IMR-90 (cell line): ENCODE measurements around the gene NAA10. TPM values are rescaled to one million over a fixed set of nuclear protein-coding genes. Genes with fewer than 3 reads are reported as not detected.

Experiments used
- ATAC-seq: fragments of 200-7000 bp; cut with Tn5 transposase; 2 replicates; pipeline ENCODE4 v1.9.1; 2020; ENCODE audit warnings: low read depth, mild to moderate bottlenecking, moderate library complexity
- BruUV-seq: library from RNA; stranded (reverse); fragments of 400-500 nt; replicated peaks from 2 replicates; lab custom pipeline; 2021; lab: Mats Ljungman, UMichigan
- CTCF ChIA-PET: fragments of 300-600 bp; formaldehyde crosslinking; extraction: SDS; loops from one replicate; lab custom pipeline; 2021; ENCODE audit warnings: antibody characterized with exemption; lab: Yijun Ruan, JAX
- POLR2A ChIA-PET: fragments of 300-600 bp; sonication (Branson Sonifier 250); formaldehyde crosslinking; loops from one replicate; lab custom pipeline; 2022; ENCODE audit warnings: antibody characterized with exemption; ENCODE audit not compliant: unreplicated experiment; lab: Charles Lee
- DNase-seq: peaks from one replicate; pipeline ENCODE4 v3.0.0; 2013
- H2AFZ ChIP-seq: replicated peaks from 2 replicates; pipeline ENCODE3; 2013; ENCODE audit warnings: low read length, mild to moderate bottlenecking; ENCODE audit not compliant: poor library complexity
- H2AK5ac ChIP-seq: 2 replicates; pipeline ENCODE4 v1.6.1; 2013; ENCODE audit warnings: low read depth, low read length, inconsistent platforms
- H2AK9ac ChIP-seq: replicated peaks from 2 replicates; pipeline ENCODE3; 2013; ENCODE audit warnings: mild to moderate bottlenecking, low read depth, low read length, moderate library complexity; ENCODE audit not compliant: poor library complexity
- H2BK120ac ChIP-seq: 2 replicates; pipeline ENCODE4 v1.6.1; 2013; ENCODE audit warnings: low read depth, low read length, inconsistent platforms
- H2BK15ac ChIP-seq: 3 replicates; pipeline ENCODE4 v1.6.1; 2013; ENCODE audit warnings: low read depth, low read length, inconsistent platforms
- H2BK20ac ChIP-seq: 2 replicates; pipeline ENCODE4 v1.6.1; 2013; ENCODE audit warnings: low read depth, mild to moderate bottlenecking, inconsistent platforms, low read length, moderate library complexity
- H2BK5ac ChIP-seq: 2 replicates; pipeline ENCODE4 v1.6.1; 2013; ENCODE audit warnings: mild to moderate bottlenecking, low read depth, low read length, inconsistent platforms; ENCODE audit not compliant: poor library complexity, severe bottlenecking
- H3K14ac ChIP-seq: replicated peaks from 2 replicates; pipeline ENCODE4 v1.6.1; 2013; ENCODE audit warnings: low read depth, low read length, inconsistent platforms
- H3K18ac ChIP-seq: 2 replicates; pipeline ENCODE4 v1.6.1; 2013; ENCODE audit warnings: low read depth, low read length, control low read depth
- H3K23ac ChIP-seq: 2 replicates; pipeline ENCODE4 v1.6.1; 2013; ENCODE audit warnings: low read depth, low read length, inconsistent platforms
- H3K27ac ChIP-seq: 2 replicates; pipeline ENCODE4 v1.5.1; 2013; ENCODE audit warnings: mild to moderate bottlenecking, control low read depth, low read length; ENCODE audit not compliant: insufficient read depth
- H3K27me3 ChIP-seq: 2 replicates; pipeline ENCODE4 v1.6.1; 2013; ENCODE audit warnings: low read length; ENCODE audit not compliant: control insufficient read depth, insufficient read depth
- H3K36me3 ChIP-seq: 2 replicates; pipeline ENCODE4 v1.6.1; 2013; ENCODE audit warnings: low read length, mixed read lengths; ENCODE audit not compliant: control insufficient read depth, insufficient read depth
- H3K4ac ChIP-seq: 2 replicates; pipeline ENCODE4 v1.6.1; 2013; ENCODE audit warnings: low read depth, low read length, inconsistent platforms
- H3K4me1 ChIP-seq: 2 replicates; pipeline ENCODE4 v1.6.1; 2013; ENCODE audit warnings: low read length, mixed read lengths; ENCODE audit not compliant: control insufficient read depth, insufficient read depth
- H3K4me2 ChIP-seq: 2 replicates; pipeline ENCODE4 v1.6.1; 2013; ENCODE audit warnings: low read depth, mild to moderate bottlenecking, control low read depth, low read length, moderate library complexity
- H3K4me3 ChIP-seq: 2 replicates; pipeline ENCODE4 v1.5.1; 2013; ENCODE audit warnings: low read depth, mild to moderate bottlenecking, control low read depth, low read length, moderate library complexity; ENCODE audit not compliant: insufficient read depth
- H3K56ac ChIP-seq: 2 replicates; pipeline ENCODE4 v1.6.1; 2013; ENCODE audit warnings: low read length, inconsistent platforms; ENCODE audit not compliant: insufficient read depth; ENCODE audit errors: extremely low read depth
- H3K79me1 ChIP-seq, 2 experiments: 2 replicates each; pipeline ENCODE4 v1.6.1; 2013; ENCODE audit warnings: low read length in 2 of 2, inconsistent platforms in 1 of 2, low read depth in 1 of 2
- H3K9ac ChIP-seq: 2 replicates; pipeline ENCODE4 v1.6.1; 2013; ENCODE audit warnings: low read depth, low read length, control low read depth
- H3K9me1 ChIP-seq: 2 replicates; pipeline ENCODE4 v1.6.1; 2013; ENCODE audit warnings: low read length, inconsistent platforms; ENCODE audit not compliant: insufficient read depth
- H3K9me3 ChIP-seq: 2 replicates; pipeline ENCODE4 v1.6.1; 2013; ENCODE audit warnings: low read length; ENCODE audit not compliant: control insufficient read depth, insufficient read depth
- H4K20me1 ChIP-seq: 2 replicates; pipeline ENCODE4 v1.6.1; 2013; ENCODE audit warnings: low read length, inconsistent platforms; ENCODE audit not compliant: insufficient read depth
- H4K5ac ChIP-seq: 2 replicates; pipeline ENCODE4 v1.6.1; 2013; ENCODE audit warnings: mild to moderate bottlenecking, low read depth, low read length, control low read depth
- H4K8ac ChIP-seq, 2 experiments: 2 replicates each; pipeline ENCODE4 v1.6.1; 2013; ENCODE audit warnings: low read depth in 2 of 2, low read length in 2 of 2, control low read depth in 1 of 2, inconsistent platforms in 1 of 2
- H4K91ac ChIP-seq: 2 replicates; pipeline ENCODE4 v1.6.1; 2013; ENCODE audit warnings: low read depth, low read length, inconsistent platforms; ENCODE audit not compliant: insufficient read depth
- CEBPB ChIP-seq: IDR thresholded peaks from 2 replicates; pipeline ENCODE4 v1.6.1; 2012; ENCODE audit warnings: low read depth, low read length, improper control_type of control experiment
- CHD1 ChIP-seq: IDR thresholded peaks from 2 replicates; pipeline ENCODE4 v1.6.1; 2012; ENCODE audit warnings: low read depth, low read length, improper control_type of control experiment
- FOS ChIP-seq: fragments of 150-350 bp; IDR thresholded peaks from 2 replicates; pipeline ENCODE4 v1.6.1; 2016; ENCODE audit warnings: low read depth, low read length
- MAFK ChIP-seq: IDR thresholded peaks from 2 replicates; pipeline ENCODE4 v1.6.1; 2012; ENCODE audit warnings: low read depth, low read length, improper control_type of control experiment
- RCOR1 ChIP-seq: IDR thresholded peaks from 2 replicates; pipeline ENCODE4 v1.6.1; 2012; ENCODE audit warnings: mild to moderate bottlenecking, low read length, improper control_type of control experiment; ENCODE audit not compliant: insufficient replicate concordance
- WGBS, 2 experiments: methylation state at CpG; one replicate each; pipeline versions ENCODE4 v1.1.5 to v1.1.7; 2013; ENCODE audit warnings: missing lambda C conversion rate in 2 of 2; ENCODE audit not compliant: insufficient read length in 1 of 2; ENCODE audit errors: extremely low coverage in 2 of 2; 5-methylcytosine and 5-hydroxymethylcytosine counted together
- dilution Hi-C: fragments of 300-500 bp; cut with HindIII; formaldehyde crosslinking; loops from one replicate; pipeline ENCODE4 v1.14.3; 2018; ENCODE audit warnings: low sequenced_read_pairs; ENCODE audit not compliant: unreplicated experiment
- in situ Hi-C: fragments of 300-500 bp; cut with MboI; formaldehyde crosslinking; loops from 3 replicates; pipeline ENCODE4 v1.14.3; 2019; ENCODE audit warnings: low sequenced_read_pairs, inconsistent platforms, mixed read lengths
- intact Hi-C: fragments of 100-400 bp; cut with micrococcal nuclease; formaldehyde crosslinking; loops from 2 replicates; pipeline ENCODE4 v1.10.0; 2022
- polyA plus RNA-seq, 3 experiments: library from polyadenylated mRNA; depleted of rRNA; stranded (reverse); fragments of >200 nt; gene quantifications; 2 replicates each; pipeline ENCODE4 v1.2.3, GENCODE V29; 2012; ENCODE audit warnings: low replicate concordance in 1 of 3
- total RNA-seq: library from RNA; depleted of rRNA; stranded (reverse); fragments of >200 nt; gene quantifications from 2 replicates; pipeline ENCODE4 v1.2.3, GENCODE V29; 2012
- TF ChIP-seq, protein P1 (sequence below): fragments of 150-350 bp; IDR thresholded peaks from 2 replicates; pipeline ENCODE4 v1.6.1; 2017; ENCODE audit warnings: mild to moderate bottlenecking, antibody characterized with exemption, low read length, low read depth

Gene NAA10
- total and polyA plus RNA-seq, 2 of the 4 experiments (the other 2 are of a cell fraction): 98.6 to 172 TPM

DNA sequence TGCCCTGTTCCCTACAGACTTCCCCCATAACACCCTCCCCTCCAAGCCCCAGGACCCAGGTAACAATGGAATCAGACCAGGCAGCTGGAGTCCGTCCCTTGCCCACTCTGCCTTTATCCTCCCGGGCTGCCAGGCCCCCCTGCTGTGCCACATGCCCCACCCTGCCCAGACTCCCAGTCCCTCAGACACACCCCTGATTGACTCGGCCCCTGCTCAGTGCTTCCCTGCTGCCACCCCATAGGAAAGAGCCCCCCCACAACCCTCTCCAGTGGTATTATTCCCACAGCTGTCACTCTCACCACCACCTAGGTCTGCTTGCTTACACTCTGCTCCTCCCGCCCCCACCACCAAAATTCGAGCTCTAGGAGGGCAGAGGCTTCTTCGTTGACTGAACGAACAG is 4.7 kb upstream of the NAA10 start:
- ATAC-seq: no peak
- H3K9me1 ChIP-seq: no peaks in the 10 kb centered on the region
- no peaks in the 10 kb centered on the region for H3K9me3 ChIP-seq
- intact Hi-C loops: no loop called here
- no peak for DNase-seq
- no peak overlapping the region for H4K5ac ChIP-seq
- no peaks in the 10 kb centered on the region for H4K20me1 ChIP-seq
- no peaks in the 10 kb centered on the region for H3K36me3 ChIP-seq
- H3K79me1 ChIP-seq: no peaks in the 10 kb centered on the region
- ChIA-PET CTCF (no interaction called here), POLR2A (no interaction called here)
- no TSS peak for BruUV-seq
- no peak overlapping the region for H2BK20ac ChIP-seq
- no peak overlapping the region for H2AK5ac ChIP-seq
- no peak overlapping the region for H3K18ac ChIP-seq
- no peak overlapping the region for H3K4me3 ChIP-seq
- no peak overlapping the region for H2BK120ac ChIP-seq
- in situ Hi-C loops: no loop called here
- no peak overlapping the region for H3K4ac ChIP-seq
- no peak overlapping the region for H4K8ac ChIP-seq
- H3K56ac ChIP-seq: no peak overlapping the region
- H3K14ac ChIP-seq: no peak overlapping the region
- WGBS, 2 experiments: 59% methylated on average over 4 of the region's 7 CpGs; no CpG with 5 or more reads in 1 of the 2 experiments
- H2AK9ac ChIP-seq: no peak overlapping the region
- no peak overlapping the region for H3K4me2 ChIP-seq
- peaks cover 3% of the 10 kb centered on the region; the same call in 1 of the 2 replicates for H3K27me3 ChIP-seq
- no peak overlapping the region for H4K91ac ChIP-seq
- H2AFZ ChIP-seq: no peak overlapping the region
- TF ChIP-seq RCOR1: no peak
- no peak for TF ChIP-seq MAFK
- TF ChIP-seq CHD1: no peak
- TF ChIP-seq, protein P1, sequence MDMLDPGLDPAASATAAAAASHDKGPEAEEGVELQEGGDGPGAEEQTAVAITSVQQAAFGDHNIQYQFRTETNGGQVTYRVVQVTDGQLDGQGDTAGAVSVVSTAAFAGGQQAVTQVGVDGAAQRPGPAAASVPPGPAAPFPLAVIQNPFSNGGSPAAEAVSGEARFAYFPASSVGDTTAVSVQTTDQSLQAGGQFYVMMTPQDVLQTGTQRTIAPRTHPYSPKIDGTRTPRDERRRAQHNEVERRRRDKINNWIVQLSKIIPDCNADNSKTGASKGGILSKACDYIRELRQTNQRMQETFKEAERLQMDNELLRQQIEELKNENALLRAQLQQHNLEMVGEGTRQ: no peak
- TF ChIP-seq CEBPB: no peak
- no peak for TF ChIP-seq FOS
- H3K9ac ChIP-seq: no peak overlapping the region
- dilution Hi-C loops: no loop called here
- no peak overlapping the region for H2BK15ac ChIP-seq
- peaks cover 2% of the 10 kb centered on the region; the same call in 1 of the 2 replicates for H3K4me1 ChIP-seq
- no peak overlapping the region for H3K23ac ChIP-seq
- H2BK5ac ChIP-seq: no peak overlapping the region
- H3K27ac ChIP-seq: no peak overlapping the region
